ENCODE measurements around the gene UTS2B. TPM values are rescaled to one million over a fixed set of nuclear protein-coding genes. Genes with fewer than 3 reads are reported as not detected.

UTS2B gene
- polyA plus RNA-seq, 1 of the 3 experiments (the other 2 are of a cell fraction) = 0.03 TPM

DNA sequence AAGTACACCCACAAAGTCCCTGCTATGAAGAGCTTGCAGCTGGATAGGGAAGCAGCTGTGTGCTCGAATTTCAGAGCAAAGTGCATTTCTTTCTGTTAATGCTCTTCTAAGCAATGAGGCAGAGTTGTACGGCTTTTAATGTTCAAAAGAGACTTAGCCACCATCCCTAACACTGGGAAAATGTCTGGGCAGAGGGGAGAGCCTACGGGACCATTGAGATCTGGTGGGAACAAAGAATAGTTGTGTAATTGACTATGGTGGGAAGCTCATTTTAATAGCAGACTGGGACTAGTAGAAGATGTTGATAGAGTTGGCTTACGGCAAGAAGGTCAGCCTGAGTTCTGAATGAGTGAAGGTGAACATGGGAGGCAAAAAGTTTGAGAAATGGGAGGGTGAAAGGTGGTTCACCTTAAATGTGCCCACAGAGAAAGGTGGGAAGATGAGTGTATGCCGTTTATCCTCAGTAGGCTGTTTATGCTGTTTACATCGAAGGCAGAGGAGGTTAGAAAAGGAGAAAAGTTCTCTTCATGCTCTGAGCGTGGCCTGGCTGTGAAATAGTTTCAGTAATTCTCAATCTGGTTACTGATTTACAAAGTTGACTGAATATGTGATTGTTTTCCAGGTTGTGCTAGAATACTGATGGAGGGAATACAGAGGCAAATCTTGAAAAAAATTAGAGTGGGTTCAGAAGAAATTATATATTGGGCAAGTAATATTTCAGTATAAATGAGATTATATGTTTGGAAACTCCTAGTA, 22.9 kb upstream of the UTS2B start (continued):
- TF ChIP-seq EZH2phosphoT487 (IDR thresholded peaks at IDR 0.05; ENCODE audit: borderline replicate concordance, low read depth) (no peak), TEAD4 (IDR thresholded peaks at IDR 0.05; ENCODE audit: borderline replicate concordance, insufficient read depth) (no peak), NFIC (IDR thresholded peaks at IDR 0.05; ENCODE audit: borderline replicate concordance) (no peak), GATA2 (CRISPR knock-in tag; IDR thresholded peaks at IDR 0.05) (no peak), CHD2 (IDR thresholded peaks at IDR 0.05; ENCODE audit: low read length, partially characterized antibody) (no peak), ELF1 (IDR thresholded peaks at IDR 0.05) (no peak), RFX5 (IDR thresholded peaks at IDR 0.05; ENCODE audit: low read length) (no peak), RCOR1 (IDR thresholded peaks at IDR 0.05; ENCODE audit: low read length) (no peak), TAF1 (IDR thresholded peaks at IDR 0.05; ENCODE audit: borderline replicate concordance, low read depth, low read length) (no peak)
- TF ChIP-seq, protein P1, sequence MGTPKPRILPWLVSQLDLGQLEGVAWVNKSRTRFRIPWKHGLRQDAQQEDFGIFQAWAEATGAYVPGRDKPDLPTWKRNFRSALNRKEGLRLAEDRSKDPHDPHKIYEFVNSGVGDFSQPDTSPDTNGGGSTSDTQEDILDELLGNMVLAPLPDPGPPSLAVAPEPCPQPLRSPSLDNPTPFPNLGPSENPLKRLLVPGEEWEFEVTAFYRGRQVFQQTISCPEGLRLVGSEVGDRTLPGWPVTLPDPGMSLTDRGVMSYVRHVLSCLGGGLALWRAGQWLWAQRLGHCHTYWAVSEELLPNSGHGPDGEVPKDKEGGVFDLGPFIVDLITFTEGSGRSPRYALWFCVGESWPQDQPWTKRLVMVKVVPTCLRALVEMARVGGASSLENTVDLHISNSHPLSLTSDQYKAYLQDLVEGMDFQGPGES (IDR thresholded peaks at IDR 0.05; ENCODE audit: low read depth, low read length) = no peak
- TF ChIP-seq, protein P2, sequence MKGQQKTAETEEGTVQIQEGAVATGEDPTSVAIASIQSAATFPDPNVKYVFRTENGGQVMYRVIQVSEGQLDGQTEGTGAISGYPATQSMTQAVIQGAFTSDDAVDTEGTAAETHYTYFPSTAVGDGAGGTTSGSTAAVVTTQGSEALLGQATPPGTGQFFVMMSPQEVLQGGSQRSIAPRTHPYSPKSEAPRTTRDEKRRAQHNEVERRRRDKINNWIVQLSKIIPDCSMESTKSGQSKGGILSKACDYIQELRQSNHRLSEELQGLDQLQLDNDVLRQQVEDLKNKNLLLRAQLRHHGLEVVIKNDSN (IDR thresholded peaks at IDR 0.05; ENCODE audit: borderline replicate concordance, low read depth) = no peak
- TF ChIP-seq, protein P3, sequence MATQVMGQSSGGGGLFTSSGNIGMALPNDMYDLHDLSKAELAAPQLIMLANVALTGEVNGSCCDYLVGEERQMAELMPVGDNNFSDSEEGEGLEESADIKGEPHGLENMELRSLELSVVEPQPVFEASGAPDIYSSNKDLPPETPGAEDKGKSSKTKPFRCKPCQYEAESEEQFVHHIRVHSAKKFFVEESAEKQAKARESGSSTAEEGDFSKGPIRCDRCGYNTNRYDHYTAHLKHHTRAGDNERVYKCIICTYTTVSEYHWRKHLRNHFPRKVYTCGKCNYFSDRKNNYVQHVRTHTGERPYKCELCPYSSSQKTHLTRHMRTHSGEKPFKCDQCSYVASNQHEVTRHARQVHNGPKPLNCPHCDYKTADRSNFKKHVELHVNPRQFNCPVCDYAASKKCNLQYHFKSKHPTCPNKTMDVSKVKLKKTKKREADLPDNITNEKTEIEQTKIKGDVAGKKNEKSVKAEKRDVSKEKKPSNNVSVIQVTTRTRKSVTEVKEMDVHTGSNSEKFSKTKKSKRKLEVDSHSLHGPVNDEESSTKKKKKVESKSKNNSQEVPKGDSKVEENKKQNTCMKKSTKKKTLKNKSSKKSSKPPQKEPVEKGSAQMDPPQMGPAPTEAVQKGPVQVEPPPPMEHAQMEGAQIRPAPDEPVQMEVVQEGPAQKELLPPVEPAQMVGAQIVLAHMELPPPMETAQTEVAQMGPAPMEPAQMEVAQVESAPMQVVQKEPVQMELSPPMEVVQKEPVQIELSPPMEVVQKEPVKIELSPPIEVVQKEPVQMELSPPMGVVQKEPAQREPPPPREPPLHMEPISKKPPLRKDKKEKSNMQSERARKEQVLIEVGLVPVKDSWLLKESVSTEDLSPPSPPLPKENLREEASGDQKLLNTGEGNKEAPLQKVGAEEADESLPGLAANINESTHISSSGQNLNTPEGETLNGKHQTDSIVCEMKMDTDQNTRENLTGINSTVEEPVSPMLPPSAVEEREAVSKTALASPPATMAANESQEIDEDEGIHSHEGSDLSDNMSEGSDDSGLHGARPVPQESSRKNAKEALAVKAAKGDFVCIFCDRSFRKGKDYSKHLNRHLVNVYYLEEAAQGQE (IDR thresholded peaks at IDR 0.05; ENCODE audit: low read depth, low read length) = no peak

DNA sequence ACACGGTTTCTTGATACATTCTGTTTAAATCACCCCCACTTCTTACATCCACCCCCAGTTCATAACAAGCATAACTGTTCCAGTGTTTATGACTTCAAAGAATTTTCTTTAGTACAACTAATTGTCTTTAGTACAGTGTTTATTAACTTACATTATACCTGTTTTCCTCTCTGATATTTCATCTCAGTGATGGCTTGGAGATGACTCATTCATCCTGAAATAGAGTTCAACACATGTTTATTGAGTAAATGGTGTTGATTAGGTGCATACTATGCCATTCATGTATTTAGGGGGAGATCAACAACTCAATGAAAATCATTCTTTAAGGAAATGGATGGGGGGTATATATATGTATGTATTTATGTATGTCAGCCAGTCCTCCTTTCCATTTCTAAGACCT, 21.7 kb upstream of the UTS2B start:
- peaks cover 94% of the 10 kb centered on the region for H3K79me2 ChIP-seq (ENCODE audit: insufficient read depth)
- WGBS (ENCODE audit: low lambda C conversion rate) = 88% methylated on average over 1 of the region's 1 CpG
- peaks cover 28% of the 10 kb centered on the region for H4K20me1 ChIP-seq (ENCODE audit: insufficient read depth)
- peaks cover 0 to 31% of the 10 kb centered on the region in 2 experiments; a peak in 3 of 4 replicates for H3K4me1 ChIP-seq (ENCODE audit: control insufficient read depth in 1 of 2, insufficient read depth in 2 of 2, low read depth in 1 of 2, low read length in 1 of 2)
- ChIA-PET CTCF (no interaction called here), POLR2A (no interaction called here)
- DNase-seq = no peak
- no peaks in the 10 kb centered on the region for H3K27me3 ChIP-seq (ENCODE audit: insufficient read depth)
- H3K9me3 ChIP-seq = no peaks in the 10 kb centered on the region
- TF ChIP-seq, protein P4, sequence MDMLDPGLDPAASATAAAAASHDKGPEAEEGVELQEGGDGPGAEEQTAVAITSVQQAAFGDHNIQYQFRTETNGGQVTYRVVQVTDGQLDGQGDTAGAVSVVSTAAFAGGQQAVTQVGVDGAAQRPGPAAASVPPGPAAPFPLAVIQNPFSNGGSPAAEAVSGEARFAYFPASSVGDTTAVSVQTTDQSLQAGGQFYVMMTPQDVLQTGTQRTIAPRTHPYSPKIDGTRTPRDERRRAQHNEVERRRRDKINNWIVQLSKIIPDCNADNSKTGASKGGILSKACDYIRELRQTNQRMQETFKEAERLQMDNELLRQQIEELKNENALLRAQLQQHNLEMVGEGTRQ (IDR thresholded peaks at IDR 0.05; ENCODE audit: borderline replicate concordance, low read depth, low read length) = no peak
- TF ChIP-seq ELF1 (IDR thresholded peaks at IDR 0.05) = no peak
- TF ChIP-seq EZH2phosphoT487 (IDR thresholded peaks at IDR 0.05; ENCODE audit: borderline replicate concordance, low read depth) = no peak
- TF ChIP-seq JUND (IDR thresholded peaks at IDR 0.05) = no peak
- no peak for TF ChIP-seq FOXM1 (IDR thresholded peaks at IDR 0.05; ENCODE audit: low read depth)
- H3K4me2 ChIP-seq = no peak overlapping the region
- no peaks in the 10 kb centered on the region for H3K9me2 ChIP-seq
- H3F3A ChIP-seq (replicated peaks; ENCODE audit: insufficient read depth) = peaks cover 8% of the 10 kb centered on the region
- no peak overlapping the region for H3K4me3 ChIP-seq (ENCODE audit: low read depth in 2 of 2, low read length in 1 of 2)
- H3K27ac ChIP-seq (ENCODE audit: low read depth in 2 of 2, low read length in 1 of 2) = no peak overlapping the region
- H2AFZ ChIP-seq (ENCODE audit: low read depth) = no peak overlapping the region
- H3K36me3 ChIP-seq (replicated peaks in 1 of 2; ENCODE audit: control insufficient read depth in 1 of 2, insufficient read depth in 2 of 2, low read length in 1 of 2) = peaks cover 0 to under 1% of the 10 kb centered on the region in 2 experiments
- no peak overlapping the region for H3K9ac ChIP-seq
